Panc1 (cell line): ENCODE measurements around the gene HOXD9. TPM values are rescaled to one million over a fixed set of nuclear protein-coding genes. Genes with fewer than 3 reads are reported as not detected.

Experiments used
- ATAC-seq: fragments of 200-7000 bp; cut with Tn5 transposase; 2 replicates; pipeline ENCODE4 v1.9.1; 2020; ENCODE audit warnings: mild to moderate bottlenecking, moderate library complexity
- BruUV-seq: library from RNA; stranded (reverse); fragments of 400-500 nt; replicated peaks from 2 replicates; lab custom pipeline; 2021; lab: Mats Ljungman, UMichigan
- CTCF ChIA-PET: fragments of 300-600 bp; sonication (Branson Sonifier 250); formaldehyde crosslinking; loops from one replicate; lab custom pipeline; 2022; ENCODE audit warnings: antibody characterized with exemption; lab: Charles Lee
- POLR2A ChIA-PET: fragments of 300-600 bp; sonication (Branson Sonifier 250); formaldehyde crosslinking; loops from one replicate; lab custom pipeline; 2022; ENCODE audit warnings: antibody characterized with exemption; lab: Charles Lee
- DNase-seq: peaks from one replicate; pipeline ENCODE4 v3.0.0-alpha.2; 2010; ENCODE audit warnings: low read depth, low spot score
- H3K27ac ChIP-seq: 2 replicates; pipeline ENCODE4 v1.5.1; 2011; ENCODE audit warnings: mild to moderate bottlenecking, low read length, inconsistent platforms
- H3K27me3 ChIP-seq: fragments of 200-500 bp; sonication (Bioruptor generic); 2 replicates; pipeline ENCODE4 v1.6.0; 2014; ENCODE audit warnings: low read length, inconsistent platforms; ENCODE audit not compliant: control insufficient read depth, insufficient read depth
- H3K36me3 ChIP-seq: fragments of 200-500 bp; sonication (Bioruptor generic); 2 replicates; pipeline ENCODE4 v1.5.1; 2014; ENCODE audit warnings: inconsistent platforms, mild to moderate bottlenecking, low read length, moderate library complexity; ENCODE audit not compliant: control insufficient read depth, insufficient read depth
- H3K4me1 ChIP-seq: 2 replicates; pipeline ENCODE4 v1.5.1; 2011; ENCODE audit warnings: inconsistent platforms, mild to moderate bottlenecking, low read length, moderate library complexity; ENCODE audit not compliant: control insufficient read depth, insufficient read depth
- H3K4me3 ChIP-seq, 2 experiments: 2 replicates each; pipeline ENCODE4 v1.5.1; 2011 to 2012; ENCODE audit warnings: low read depth in 2 of 2, low read length in 2 of 2, mild to moderate bottlenecking in 2 of 2, inconsistent platforms in 1 of 2, moderate library complexity in 1 of 2
- H3K9me3 ChIP-seq: fragments of 200-500 bp; sonication (Bioruptor generic); 2 replicates; pipeline ENCODE4 v1.5.1; 2014; ENCODE audit warnings: low read depth, mild to moderate bottlenecking, inconsistent platforms, low read length, moderate library complexity; ENCODE audit not compliant: control insufficient read depth, insufficient read depth
- POLR2AphosphoS5 ChIP-seq: IDR thresholded peaks from 2 replicates; pipeline ENCODE4 v1.6.1; 2012; ENCODE audit warnings: mild to moderate bottlenecking, low read depth, low read length, moderate library complexity
- SIN3A ChIP-seq: IDR thresholded peaks from 2 replicates; pipeline ENCODE4 v1.6.1; 2012; ENCODE audit warnings: low read depth, mild to moderate bottlenecking, low read length, moderate library complexity, borderline replicate concordance; ENCODE audit not compliant: insufficient read depth
- TCF7L2 ChIP-seq: IDR thresholded peaks from 2 replicates; pipeline ENCODE4 v1.6.1; 2011; ENCODE audit warnings: mild to moderate bottlenecking, low read depth, low read length, inconsistent platforms
- in situ Hi-C: cut with HindIII; loops from 2 replicates; pipeline ENCODE4 v1.10.0; 2016; ENCODE audit warnings: low sequenced_read_pairs, low pct_unique_long_range_greater_than_20kb
- intact Hi-C: fragments of 100-400 bp; cut with micrococcal nuclease; formaldehyde crosslinking; loops from one replicate; pipeline ENCODE4 v1.10.0; 2022; ENCODE audit not compliant: unreplicated experiment
- total RNA-seq: library from RNA; stranded (reverse); gene quantifications from one replicate; pipeline ENCODE4 v1.2.1, GENCODE V29; 2021; ENCODE audit not compliant: unreplicated experiment
- TF ChIP-seq, protein P1 (sequence below): fragments of 450-650 bp; IDR thresholded peaks from 2 replicates; pipeline ENCODE4 v1.5.1; 2017; ENCODE audit warnings: mild to moderate bottlenecking
- TF ChIP-seq, protein P2 (sequence below), 2 experiments: IDR thresholded peaks; 2 replicates each; pipeline ENCODE4 v1.6.1; 2011 to 2012; ENCODE audit warnings: low read depth in 2 of 2, control low read depth in 1 of 2, low read length in 1 of 2, mild to moderate bottlenecking in 1 of 2, moderate library complexity in 1 of 2; ENCODE audit not compliant: insufficient read depth in 1 of 2

HOXD9 gene
- total RNA-seq, 1 experiment from 2014 or later = 0.15 TPM

DNA sequence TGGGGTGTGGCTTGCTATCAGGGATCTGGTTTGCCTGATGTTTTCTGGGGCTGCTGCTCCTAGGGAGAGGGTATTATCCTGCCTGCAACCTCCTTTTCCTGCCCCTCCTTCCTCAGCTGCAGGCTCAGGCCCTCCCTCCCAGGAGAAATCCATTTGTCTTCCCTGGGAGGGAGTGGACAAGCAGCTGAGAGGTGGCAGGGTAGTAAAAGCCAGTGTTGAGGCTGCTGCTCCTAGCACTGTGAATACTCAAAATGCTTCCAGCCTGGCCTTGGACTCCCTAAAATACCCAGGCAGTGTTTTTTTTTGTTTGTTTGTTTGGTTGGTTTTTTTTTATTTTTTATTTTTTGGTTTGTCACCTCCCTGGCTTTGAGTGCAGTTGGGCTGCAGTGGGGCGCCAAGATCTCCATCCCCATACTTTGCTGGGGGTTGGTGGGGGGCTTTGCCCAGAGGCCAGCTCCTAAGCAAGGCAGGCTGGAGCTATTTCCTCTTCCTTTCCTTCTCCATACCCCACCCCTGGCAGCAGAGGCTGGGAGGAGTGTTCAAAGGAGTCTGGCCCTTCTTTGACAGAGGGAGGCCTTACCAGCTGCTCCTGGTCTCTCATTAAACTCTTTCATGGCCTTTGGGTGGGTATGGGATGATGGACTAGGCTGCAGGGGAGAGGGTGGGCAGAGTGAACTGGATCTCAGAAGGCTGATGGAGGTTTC, 48.2 kb downstream of the HOXD9 start:
- Histone ChIP-seq H3K4me1 (no peaks in the 10 kb centered on the region), H3K27ac (no peak overlapping the region), H3K9me3 (no peaks in the 10 kb centered on the region), H3K36me3 (no peaks in the 10 kb centered on the region), H3K4me3 (no peak overlapping the region), H3K27me3 (no peaks in the 10 kb centered on the region)
- intact Hi-C loops = no loop called here
- in situ Hi-C loops = no loop called here
- ChIA-PET POLR2A (no interaction called here), CTCF (no interaction called here)
- BruUV-seq = no TSS peak
- TF ChIP-seq, protein P1, sequence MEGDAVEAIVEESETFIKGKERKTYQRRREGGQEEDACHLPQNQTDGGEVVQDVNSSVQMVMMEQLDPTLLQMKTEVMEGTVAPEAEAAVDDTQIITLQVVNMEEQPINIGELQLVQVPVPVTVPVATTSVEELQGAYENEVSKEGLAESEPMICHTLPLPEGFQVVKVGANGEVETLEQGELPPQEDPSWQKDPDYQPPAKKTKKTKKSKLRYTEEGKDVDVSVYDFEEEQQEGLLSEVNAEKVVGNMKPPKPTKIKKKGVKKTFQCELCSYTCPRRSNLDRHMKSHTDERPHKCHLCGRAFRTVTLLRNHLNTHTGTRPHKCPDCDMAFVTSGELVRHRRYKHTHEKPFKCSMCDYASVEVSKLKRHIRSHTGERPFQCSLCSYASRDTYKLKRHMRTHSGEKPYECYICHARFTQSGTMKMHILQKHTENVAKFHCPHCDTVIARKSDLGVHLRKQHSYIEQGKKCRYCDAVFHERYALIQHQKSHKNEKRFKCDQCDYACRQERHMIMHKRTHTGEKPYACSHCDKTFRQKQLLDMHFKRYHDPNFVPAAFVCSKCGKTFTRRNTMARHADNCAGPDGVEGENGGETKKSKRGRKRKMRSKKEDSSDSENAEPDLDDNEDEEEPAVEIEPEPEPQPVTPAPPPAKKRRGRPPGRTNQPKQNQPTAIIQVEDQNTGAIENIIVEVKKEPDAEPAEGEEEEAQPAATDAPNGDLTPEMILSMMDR = no peak
- TF ChIP-seq SIN3A (no peak), TCF7L2 (no peak), POLR2AphosphoS5 (no peak)
- TF ChIP-seq, protein P2, sequence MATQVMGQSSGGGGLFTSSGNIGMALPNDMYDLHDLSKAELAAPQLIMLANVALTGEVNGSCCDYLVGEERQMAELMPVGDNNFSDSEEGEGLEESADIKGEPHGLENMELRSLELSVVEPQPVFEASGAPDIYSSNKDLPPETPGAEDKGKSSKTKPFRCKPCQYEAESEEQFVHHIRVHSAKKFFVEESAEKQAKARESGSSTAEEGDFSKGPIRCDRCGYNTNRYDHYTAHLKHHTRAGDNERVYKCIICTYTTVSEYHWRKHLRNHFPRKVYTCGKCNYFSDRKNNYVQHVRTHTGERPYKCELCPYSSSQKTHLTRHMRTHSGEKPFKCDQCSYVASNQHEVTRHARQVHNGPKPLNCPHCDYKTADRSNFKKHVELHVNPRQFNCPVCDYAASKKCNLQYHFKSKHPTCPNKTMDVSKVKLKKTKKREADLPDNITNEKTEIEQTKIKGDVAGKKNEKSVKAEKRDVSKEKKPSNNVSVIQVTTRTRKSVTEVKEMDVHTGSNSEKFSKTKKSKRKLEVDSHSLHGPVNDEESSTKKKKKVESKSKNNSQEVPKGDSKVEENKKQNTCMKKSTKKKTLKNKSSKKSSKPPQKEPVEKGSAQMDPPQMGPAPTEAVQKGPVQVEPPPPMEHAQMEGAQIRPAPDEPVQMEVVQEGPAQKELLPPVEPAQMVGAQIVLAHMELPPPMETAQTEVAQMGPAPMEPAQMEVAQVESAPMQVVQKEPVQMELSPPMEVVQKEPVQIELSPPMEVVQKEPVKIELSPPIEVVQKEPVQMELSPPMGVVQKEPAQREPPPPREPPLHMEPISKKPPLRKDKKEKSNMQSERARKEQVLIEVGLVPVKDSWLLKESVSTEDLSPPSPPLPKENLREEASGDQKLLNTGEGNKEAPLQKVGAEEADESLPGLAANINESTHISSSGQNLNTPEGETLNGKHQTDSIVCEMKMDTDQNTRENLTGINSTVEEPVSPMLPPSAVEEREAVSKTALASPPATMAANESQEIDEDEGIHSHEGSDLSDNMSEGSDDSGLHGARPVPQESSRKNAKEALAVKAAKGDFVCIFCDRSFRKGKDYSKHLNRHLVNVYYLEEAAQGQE (IDR thresholded peaks at IDR 0.05; ENCODE audit: insufficient read depth in 1 of 2, low read depth in 2 of 2, low read length in 1 of 2) = no peak
- no peak for ATAC-seq
- no peak for DNase-seq

DNA sequence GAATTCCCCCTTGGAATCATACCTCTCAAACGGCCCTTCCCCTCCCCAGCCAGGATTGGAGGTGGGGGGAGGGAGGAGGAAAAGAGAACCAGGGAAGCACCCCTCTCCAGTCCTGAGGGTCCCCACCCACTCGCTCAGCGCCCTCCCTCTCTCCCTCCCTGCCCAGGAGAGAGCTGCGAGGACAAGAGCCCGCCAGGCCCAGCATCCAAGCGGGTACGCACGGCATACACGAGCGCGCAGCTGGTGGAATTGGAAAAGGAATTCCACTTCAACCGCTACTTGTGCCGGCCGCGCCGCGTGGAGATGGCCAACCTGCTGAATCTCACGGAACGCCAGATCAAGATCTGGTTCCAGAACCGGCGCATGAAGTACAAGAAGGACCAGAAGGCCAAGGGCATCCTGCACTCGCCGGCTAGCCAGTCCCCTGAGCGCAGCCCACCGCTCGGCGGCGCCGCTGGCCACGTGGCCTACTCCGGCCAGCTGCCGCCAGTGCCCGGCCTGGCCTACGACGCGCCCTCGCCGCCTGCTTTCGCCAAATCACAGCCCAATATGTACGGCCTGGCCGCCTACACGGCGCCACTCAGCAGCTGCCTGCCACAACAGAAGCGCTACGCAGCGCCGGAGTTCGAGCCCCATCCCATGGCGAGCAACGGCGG, 49.0 kb downstream of the HOXD9 start:
- ATAC-seq = no peak
- no TSS peak for BruUV-seq

More for the DNA sequence above, 49.0 kb downstream of the HOXD9 start:
- Histone ChIP-seq H3K9me3 (no peaks in the 10 kb centered on the region), H3K4me3 (no peak overlapping the region), H3K4me1 (no peaks in the 10 kb centered on the region), H3K27ac (no peak overlapping the region), H3K27me3 (no peaks in the 10 kb centered on the region), H3K36me3 (no peaks in the 10 kb centered on the region)
- no peak for DNase-seq
- intact Hi-C loops (no loop called here), in situ Hi-C loops (no loop called here)
- ChIA-PET POLR2A (no interaction called here), CTCF (no interaction called here)
- TF ChIP-seq, protein P2 (IDR thresholded peaks at IDR 0.05; ENCODE audit: insufficient read depth in 1 of 2, low read depth in 2 of 2, low read length in 1 of 2) = no peak
- no peak for TF ChIP-seq POLR2AphosphoS5
- TF ChIP-seq SIN3A = no peak
- TF ChIP-seq TCF7L2 = no peak
- TF ChIP-seq, protein P1 = no peak
